Skin of body (tissue), 2 donors: ENCODE data around the gene HCAR1. TPM values are rescaled to one million over a fixed set of nuclear protein-coding genes. Genes with fewer than 3 reads are reported as not detected.

Experiments used
- small RNA-seq: library from RNA; depleted of rRNA; stranded (forward); fragments of <200 nt; gene quantifications from one replicate; pipeline ENCODE3, GENCODE V24; 2014; ENCODE audit warnings: low replicate concordance
- total RNA-seq: library from RNA; depleted of rRNA; stranded (reverse); fragments of >200 nt; gene quantifications from one replicate; pipeline ENCODE4 v1.2.3, GENCODE V29; 2014

The HCAR1 gene
- total RNA-seq, 1 donor from 2014 or later: 1.9 TPM

Small RNA genes within 50 kb of the gene (small RNA-seq; reads per million reads assigned to genes)
- gene AC026333.2 (not detected), gene RF00019 (not detected)

Other genes with a start within 250 kb of the HCAR1 start
- gene ZCCHC8, start 229.9 kb downstream of the HCAR1 start, total RNA-seq: 33.4 TPM
- gene RSRC2, start 203.9 kb downstream of the HCAR1 start, total RNA-seq: 84.7 TPM
- gene KNTC1, start 203.6 kb downstream of the HCAR1 start, total RNA-seq: 40.8 TPM
- gene HCAR2, start 27.5 kb downstream of the HCAR1 start, total RNA-seq: 11.8 TPM
- gene HCAR3, start 14.0 kb downstream of the HCAR1 start, total RNA-seq: 9.8 TPM
- 37.8 TPM for gene DENR, start 22.0 kb upstream of the HCAR1 start, total RNA-seq
- 0.59 TPM for gene CCDC62, start 43.7 kb upstream of the HCAR1 start, total RNA-seq
- 33.7 TPM for gene HIP1R, start 104.6 kb upstream of the HCAR1 start, total RNA-seq
- 22.7 TPM for gene VPS37B, start 165.3 kb upstream of the HCAR1 start, total RNA-seq
- 4.6 TPM for gene ABCB9, start 235.6 kb upstream of the HCAR1 start, total RNA-seq
- gene OGFOD2, start 244.4 kb upstream of the HCAR1 start, total RNA-seq: 3.4 TPM
- 65.5 TPM for gene ARL6IP4, start 249.8 kb upstream of the HCAR1 start, total RNA-seq